GM12891 (cell line): ENCODE results near the gene EFL1.
"Not testable (repeated sequence)": the region's sequence is repeated elsewhere in the genome, so short reads cannot be mapped to it uniquely, and the experiment has no call there.

Experiments
- DNase-seq: peaks from one replicate; pipeline ENCODE4 v3.0.0; 2011; ENCODE audit warnings: low spot score; ENCODE audit not compliant: insufficient read length
- FAIRE-seq: peaks from 2 replicates; lab custom pipeline; 2011; peaks lifted over from hg19 to GRCh38; lab: Jason Lieb, UNC
- PAX5 ChIP-seq: IDR thresholded peaks from 2 replicates; pipeline ENCODE4 v1.6.1; 2011; ENCODE audit warnings: low read length, moderate library complexity, mild to moderate bottlenecking; ENCODE audit not compliant: insufficient read depth, severe bottlenecking
- POLR2A ChIP-seq: IDR thresholded peaks from 2 replicates; pipeline ENCODE4 v1.6.1; 2011; ENCODE audit warnings: low read depth, low read length, control low read depth
- POLR2AphosphoS5 ChIP-seq: IDR thresholded peaks from 2 replicates; pipeline ENCODE4 v1.6.1; 2011; ENCODE audit warnings: low read depth, low read length, control low read depth
- POU2F2 ChIP-seq: IDR thresholded peaks from 2 replicates; pipeline ENCODE4 v1.6.1; 2011; ENCODE audit warnings: low read depth, mild to moderate bottlenecking, control low read depth, low read length, moderate library complexity
- SPI1 ChIP-seq: IDR thresholded peaks from 2 replicates; pipeline ENCODE4 v1.6.1; 2011; ENCODE audit warnings: low read depth, low read length, control low read depth
- TAF1 ChIP-seq: IDR thresholded peaks from 2 replicates; pipeline ENCODE4 v1.6.1; 2011; ENCODE audit warnings: low read depth, low read length, control low read depth

The EFL1 gene

GRCh38 chr15:82275410-82275809 is 12.9 kb upstream of the EFL1 start:
- DNase-seq: no peak
- TF ChIP-seq POLR2A (no peak), TAF1 (no peak), POLR2AphosphoS5 (no peak), PAX5 (no peak), POU2F2 (no peak), SPI1 (no peak)
- FAIRE-seq: no peak

- TF ChIP-seq TAF1 (no peak), PAX5 (no peak)
- DNase-seq: no peak
- no peak for FAIRE-seq
These were observed 9.6 kb upstream of the EFL1 start for GRCh38 chr15:82272154-82272553.

- not testable (repeated sequence) for DNase-seq
- peak; percentile 84 for FAIRE-seq
These were observed 5.9 kb upstream of the EFL1 start for GRCh38 chr15:82268454-82268853.

GRCh38 chr15:82267137-82267536 is 4.6 kb upstream of the EFL1 start:
- DNase-seq, FAIRE-seq: not testable (repeated sequence)

- no peak for FAIRE-seq
- DNase-seq: no peak
- TF ChIP-seq POLR2A (no peak), SPI1 (no peak), TAF1 (no peak), POLR2AphosphoS5 (no peak), PAX5 (no peak), POU2F2 (no peak)
These were observed 816 bp upstream of the EFL1 start for GRCh38 chr15:82263350-82263749.

GRCh38 chr15:82261566-82262421 is 740 bp downstream of the EFL1 start:
- not testable (repeated sequence) for DNase-seq
- FAIRE-seq: peak; percentile 94

- FAIRE-seq, DNase-seq: not testable (repeated sequence)
These were observed 14.3 kb downstream of the EFL1 start for GRCh38 chr15:82248261-82248660.

GRCh38 chr15:82245956-82246355 is 16.6 kb downstream of the EFL1 start:
- DNase-seq, FAIRE-seq: not testable (repeated sequence)

GRCh38 chr15:82243644-82244043 is 18.9 kb downstream of the EFL1 start:
- FAIRE-seq, DNase-seq: not testable (repeated sequence)
- TF ChIP-seq SPI1: peak; percentile 66

- not testable (repeated sequence) for DNase-seq
- FAIRE-seq: peak; percentile 54
These were observed 20.6 kb downstream of the EFL1 start for GRCh38 chr15:82241836-82242499.

GRCh38 chr15:82239685-82240391 is 22.7 kb downstream of the EFL1 start:
- no peak for TF ChIP-seq TAF1
- no peak for TF ChIP-seq POLR2A
- TF ChIP-seq SPI1: no peak
- no peak for TF ChIP-seq POLR2AphosphoS5
- no peak for TF ChIP-seq POU2F2
- TF ChIP-seq PAX5: no peak
- no peak for DNase-seq
- FAIRE-seq: no peak

- DNase-seq: not testable (repeated sequence)
- FAIRE-seq: peak; percentile 13
These were observed 24.5 kb downstream of the EFL1 start for GRCh38 chr15:82237944-82238534.
